HG03558 (cell line): Measurements from ENCODE around the gene SMOC2.

Experiments used
- ATAC-seq: cut with Tn5 transposase; IDR thresholded peaks from one replicate; pipeline ENCODE4 v1.9.1; 2021; ENCODE audit warnings: moderate number of reproducible peaks; ENCODE audit not compliant: unreplicated experiment; ENCODE audit errors: extremely low read depth

Gene SMOC2

DNA sequence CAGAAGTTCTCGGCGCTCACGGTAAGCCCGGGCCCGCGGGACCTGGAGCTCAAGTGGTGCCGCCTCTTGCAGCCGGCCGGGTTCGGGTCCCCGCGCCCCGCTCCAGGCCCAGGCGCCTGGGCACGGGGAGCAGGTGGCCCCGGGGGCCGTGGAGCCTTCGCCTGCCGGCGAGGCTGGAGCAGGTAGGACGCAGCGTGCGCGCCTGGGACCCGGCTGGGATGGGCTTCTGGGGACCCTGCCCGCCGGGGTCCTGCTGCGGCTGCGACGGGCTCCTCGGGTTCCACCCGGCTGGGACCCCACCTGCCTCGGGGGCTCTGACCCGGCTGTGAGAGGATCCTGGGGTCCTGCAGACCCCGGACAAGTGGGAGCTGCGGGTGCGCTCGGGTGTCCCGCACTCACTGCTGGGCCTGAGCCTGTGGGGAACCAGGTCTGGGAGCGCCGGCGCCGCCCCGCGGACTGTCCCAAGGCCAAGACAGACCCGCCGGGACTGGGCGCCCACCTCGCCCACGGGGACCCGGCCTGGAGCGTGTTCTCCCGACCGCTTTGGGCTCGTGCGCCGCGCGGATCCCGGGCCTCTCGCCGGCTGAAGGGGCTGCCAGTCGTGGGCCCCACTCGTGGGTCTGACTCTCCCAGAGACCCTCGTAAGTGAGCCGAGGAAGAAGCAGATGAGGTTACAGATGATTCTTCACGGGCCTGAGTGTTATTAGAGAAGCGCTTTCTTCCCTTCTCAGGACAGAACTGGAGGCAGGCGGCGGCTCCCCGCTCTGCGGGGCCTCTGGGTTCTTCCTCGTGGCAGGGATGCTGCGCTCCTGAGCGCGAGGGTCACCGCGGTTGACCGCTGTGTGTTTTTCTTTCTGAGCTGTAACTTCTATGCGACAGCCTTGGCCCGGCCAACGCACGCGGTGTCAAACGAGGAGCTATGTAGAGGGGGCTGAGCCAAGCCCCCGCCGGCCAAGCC is 729 bp downstream of the SMOC2 start:
- ATAC-seq: no peak

DNA sequence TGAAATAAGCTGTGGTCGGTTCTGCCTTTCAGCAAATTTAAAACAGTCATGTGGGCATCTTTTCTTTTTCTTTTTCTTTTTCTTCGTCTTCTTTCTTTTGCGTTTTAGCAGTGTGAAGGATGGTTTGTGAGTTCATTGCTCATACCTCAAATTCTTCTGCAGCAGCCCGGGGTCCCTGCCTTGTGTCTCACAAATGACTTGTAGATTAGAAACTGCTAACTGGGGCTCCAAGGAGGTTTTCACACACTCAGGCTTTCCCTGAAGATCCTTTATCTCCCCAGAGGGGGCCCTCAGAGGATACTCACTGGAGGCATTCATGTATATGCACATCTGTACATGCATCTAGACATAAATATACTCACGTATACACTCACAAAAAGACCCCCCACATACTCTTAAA is 1.7 kb downstream of the SMOC2 start:
- ATAC-seq: no peak

DNA sequence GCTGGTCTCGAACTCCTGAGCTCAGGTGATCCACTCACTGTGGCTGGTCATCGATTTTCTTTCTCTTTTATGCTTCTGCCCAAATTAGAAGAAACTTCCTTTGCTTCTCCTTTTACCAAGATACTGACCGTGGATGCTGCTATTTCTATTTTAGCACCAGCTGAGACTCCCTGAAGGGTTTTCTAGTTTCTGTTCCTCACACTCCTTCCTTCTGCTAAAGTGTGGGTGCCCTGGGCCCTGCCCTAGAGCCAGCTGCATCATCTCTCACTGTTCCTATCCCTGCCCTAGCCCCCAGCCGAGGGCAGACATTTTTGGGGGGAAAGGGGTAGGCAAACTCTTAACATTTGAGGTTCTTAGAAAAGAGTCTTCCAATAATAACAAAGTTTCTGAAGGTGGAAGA is 6.3 kb downstream of the SMOC2 start:
- no peak for ATAC-seq

DNA sequence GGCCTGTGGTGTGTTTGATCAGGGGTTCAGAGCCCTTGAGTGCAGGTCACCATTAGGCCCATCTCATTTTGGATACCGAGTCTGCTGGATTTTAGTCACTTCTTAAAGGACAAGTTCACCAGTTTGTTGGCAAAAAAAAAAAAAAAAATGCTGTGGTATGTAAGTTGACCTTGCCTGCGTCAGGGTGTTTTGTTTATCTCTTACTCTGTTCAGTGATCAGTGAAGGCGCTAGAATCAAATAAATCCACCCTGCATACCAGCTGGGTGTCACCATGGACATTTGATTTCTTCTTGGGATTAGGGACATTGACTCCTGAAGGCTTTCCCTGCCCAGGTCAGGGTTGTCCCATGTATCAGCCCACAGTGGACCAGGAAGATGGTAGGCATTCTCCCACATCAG is 6.7 kb downstream of the SMOC2 start:
- no peak for ATAC-seq

DNA sequence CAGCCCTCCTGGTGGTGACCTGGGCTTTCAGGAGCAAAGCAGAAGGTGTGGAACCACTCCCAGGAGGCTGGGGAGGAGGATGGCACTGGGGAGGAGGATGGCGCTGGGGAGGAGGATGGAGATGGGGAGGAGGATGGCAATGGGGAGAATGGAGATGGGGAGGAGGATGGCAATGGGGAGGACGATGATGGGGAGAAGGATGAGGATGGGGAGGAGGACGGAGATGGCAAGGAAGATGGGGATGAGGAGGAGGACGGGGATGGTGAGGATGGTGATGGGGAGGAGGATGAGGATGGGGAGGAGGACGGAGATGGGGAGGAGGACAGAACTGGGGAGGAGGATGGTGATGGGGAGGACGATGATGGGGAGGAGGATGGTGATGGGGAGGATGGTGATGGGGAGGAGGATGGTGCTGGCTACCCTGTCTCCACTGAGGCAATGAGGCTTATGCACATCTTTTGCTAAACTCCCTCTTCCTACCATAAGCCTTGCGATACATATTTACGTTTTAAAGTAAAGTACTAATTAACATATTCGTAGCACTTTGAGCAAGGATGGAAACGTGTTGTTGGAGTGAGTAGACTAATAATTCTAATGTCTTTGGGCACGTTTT is 7.4 kb downstream of the SMOC2 start:
- ATAC-seq: no peak

DNA sequence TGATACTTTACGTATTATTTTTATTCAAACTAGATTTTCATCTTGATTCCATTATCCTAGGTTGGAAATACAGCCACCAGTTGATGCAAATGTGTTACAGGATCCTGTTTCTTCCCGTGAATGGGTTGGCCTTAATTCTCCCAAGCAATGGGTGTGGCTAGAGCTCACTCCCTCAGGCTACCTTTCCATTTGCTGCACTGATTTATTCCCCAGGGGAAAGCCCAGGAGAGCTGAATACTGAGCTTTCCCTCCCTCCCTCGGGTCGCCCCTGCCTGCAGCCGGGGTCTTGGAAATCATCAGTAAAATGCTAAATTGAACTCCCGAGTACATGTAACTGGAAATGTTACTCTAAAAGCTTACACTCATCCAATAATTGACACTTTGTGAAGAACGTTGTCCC is 9.9 kb downstream of the SMOC2 start:
- ATAC-seq: no peak

DNA sequence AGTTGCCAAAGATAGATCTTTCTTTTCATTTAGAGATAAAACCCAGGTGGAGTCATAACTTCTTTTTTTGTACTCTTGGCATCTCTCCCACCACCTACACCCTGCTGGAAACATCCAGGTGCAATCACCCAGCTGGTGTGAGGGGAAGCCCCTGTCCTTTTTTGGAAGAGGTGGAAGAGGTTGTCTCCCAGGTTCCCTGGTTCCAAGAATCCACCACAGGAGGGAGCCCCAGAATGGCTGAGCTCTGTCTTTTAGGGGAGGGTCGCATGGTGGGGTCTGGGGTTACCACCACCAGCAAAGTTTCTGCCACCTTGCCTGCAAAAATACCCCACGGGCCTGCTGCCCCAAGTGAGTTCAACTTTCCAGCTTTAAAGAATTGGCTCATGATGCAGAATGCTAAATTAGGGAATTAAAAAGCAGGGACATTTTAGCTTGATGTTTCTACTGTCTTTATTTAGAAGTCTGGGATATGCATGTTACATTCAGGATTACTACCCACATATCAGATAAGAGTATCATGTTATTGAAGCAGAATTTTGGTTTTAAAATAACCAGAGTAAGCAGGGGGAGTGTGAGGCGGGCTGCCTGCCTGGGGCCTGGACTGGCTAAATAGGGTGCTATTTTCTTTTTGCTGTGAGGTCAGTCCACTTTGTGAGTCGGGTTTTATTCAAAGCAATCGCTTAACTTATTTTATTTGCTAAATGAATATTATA is 11.0 kb downstream of the SMOC2 start:
- ATAC-seq: no peak

DNA sequence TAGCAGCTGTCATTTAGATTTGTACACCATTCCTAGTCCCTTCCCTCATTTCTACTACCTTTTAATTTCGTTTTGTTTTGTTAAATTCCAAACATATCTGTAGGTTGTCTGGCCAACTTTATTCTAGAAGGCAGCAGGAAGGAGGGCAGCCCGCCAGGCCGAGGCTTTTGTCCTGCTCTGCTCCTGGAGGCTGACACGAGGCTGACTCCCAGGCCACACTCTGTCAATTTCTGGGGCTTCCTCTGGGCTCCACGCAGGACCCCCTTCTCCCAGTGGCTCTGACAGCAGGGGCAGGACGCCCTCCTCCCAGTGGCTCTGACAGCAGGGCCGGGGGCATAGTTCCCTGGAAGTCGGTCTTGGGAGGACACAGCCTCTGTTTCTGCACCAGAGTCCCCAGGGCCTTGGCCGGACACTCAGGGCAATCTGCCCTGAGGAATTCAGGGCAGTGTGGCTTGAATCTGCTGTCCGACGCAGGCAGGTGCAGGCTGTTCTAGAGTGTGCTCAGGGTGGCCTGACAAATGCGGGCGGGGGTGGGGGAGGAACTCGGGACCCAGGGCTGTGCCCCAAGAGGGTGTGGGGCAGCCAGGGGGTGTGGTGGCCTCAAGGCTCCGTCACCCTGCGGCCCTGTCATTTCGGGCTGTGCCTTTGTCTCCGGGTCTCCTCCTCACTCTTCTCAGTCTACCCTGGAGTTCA is 11.8 kb downstream of the SMOC2 start:
- ATAC-seq: no peak

DNA sequence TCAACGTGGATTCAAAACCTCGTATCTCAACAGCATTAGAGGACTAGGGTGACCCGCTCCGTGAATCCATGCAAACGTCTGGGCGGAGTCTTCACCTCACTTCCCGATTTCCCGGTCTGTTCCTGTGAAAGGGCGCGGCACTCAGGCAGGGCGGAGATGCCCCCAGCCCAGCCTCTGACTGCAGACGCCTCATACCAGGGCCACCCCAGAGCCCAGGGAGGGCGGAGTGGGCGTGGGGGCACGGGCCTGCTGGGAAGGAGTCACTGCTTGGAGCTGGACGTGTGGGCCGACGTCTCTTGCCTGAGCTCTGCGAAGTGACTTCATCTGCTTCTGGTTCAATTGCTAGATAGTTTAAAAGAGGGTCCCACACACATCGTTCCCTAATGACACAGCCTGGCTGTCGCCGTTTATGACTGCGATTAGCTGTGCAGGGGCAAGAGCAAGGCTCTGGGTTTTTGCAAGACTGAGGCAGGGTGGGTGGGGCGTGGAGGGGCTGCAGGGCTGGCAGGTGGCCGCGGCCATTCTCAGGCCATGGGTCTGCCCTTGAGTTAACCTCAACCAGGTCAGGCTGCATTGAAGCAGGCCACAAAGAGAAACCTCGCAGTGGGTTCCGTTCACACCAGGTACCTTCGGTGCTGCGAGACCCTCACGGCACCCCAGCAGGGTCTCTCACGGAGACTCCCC is 15.0 kb downstream of the SMOC2 start:
- ATAC-seq: no peak

DNA sequence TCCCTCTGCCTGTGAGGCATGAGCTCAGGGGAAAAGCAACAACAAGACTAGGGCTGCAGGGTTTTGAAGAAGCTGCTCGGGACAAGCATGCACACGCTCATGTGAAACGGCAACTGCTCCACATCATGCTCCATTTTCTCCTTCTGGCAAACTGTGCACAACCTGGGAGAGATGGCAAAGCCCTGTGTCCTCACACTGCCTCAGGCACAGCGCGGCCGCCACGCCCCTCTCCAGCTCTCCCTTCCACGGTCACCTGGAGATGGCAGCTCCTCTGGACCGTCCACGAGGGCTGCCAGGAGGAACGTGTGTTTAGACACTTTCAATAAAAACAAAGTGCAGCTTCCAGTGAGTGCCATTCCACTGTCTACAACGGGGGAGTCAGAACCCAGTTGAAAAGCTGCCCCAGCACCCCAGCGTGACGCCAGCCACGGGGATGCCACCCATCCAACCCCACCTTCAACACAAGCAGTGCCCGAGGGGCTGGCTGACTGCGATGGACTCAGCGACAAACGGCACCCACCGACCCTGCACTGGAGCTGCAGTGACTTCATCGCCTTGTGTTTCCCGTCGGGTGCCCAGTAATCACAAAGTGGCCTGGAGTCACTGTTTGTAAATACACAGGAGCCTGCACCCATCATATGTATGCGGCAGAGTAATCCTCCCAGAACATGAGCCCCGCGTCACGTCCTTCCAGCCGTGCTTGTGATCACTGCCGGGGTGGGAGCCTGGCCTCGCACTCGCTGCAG is 16.1 kb downstream of the SMOC2 start:
- ATAC-seq: no peak

DNA sequence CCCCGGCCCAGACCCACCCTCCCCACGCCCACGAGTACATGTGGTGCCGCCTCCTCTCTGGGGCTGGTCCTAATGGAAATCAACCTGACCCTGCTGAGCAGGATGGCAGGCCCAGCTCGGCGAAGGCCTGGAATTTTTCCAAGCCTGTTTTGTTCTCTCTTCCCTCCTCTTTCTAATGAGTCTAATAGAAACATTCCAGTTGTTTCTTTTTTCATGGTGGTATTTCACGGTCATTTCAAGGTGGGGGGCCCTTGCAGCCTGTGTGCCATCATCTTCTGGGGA is 16.6 kb downstream of the SMOC2 start:
- ATAC-seq: no peak

DNA sequence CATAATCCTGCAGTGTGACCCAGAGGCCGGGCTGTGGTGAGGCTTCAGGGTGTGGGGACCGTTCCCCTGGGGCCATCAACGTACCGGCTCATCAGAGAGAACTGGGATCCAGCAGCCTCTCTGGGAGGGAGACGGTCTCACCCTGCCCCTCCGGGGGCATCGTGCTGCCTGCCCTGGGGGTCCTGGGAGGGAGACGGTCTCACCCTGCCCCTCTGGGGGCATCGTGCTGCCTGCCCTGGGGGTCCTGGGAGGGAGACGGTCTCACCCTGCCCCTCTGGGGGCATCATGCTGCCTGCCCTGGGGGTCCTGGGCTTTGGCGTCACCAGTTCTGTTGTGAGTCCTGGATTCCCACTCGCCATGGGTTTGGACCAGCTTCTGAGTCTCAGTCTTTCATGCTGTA is 17.1 kb downstream of the SMOC2 start:
- ATAC-seq: no peak

DNA sequence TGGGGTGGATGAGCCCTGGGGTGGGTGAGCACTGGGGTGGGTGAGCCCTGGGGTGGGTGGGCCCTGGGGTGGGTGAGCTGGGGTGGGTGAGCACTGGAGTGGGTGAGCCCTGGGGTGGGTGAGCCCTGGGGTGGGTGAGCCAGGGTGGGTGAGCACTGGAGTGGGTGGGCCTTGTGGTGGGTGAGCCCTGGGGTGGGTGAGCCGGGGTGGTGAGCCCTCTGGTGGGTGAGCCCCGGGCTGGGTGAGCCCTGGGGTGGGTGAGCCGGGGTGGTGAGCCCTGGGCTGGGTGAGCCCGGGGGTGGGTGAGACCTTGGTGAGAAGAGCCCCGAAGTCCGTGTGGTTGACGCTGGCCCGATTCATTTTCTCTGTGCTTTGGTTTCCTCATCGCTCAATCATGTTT is 18.6 kb downstream of the SMOC2 start:
- ATAC-seq: no peak

DNA sequence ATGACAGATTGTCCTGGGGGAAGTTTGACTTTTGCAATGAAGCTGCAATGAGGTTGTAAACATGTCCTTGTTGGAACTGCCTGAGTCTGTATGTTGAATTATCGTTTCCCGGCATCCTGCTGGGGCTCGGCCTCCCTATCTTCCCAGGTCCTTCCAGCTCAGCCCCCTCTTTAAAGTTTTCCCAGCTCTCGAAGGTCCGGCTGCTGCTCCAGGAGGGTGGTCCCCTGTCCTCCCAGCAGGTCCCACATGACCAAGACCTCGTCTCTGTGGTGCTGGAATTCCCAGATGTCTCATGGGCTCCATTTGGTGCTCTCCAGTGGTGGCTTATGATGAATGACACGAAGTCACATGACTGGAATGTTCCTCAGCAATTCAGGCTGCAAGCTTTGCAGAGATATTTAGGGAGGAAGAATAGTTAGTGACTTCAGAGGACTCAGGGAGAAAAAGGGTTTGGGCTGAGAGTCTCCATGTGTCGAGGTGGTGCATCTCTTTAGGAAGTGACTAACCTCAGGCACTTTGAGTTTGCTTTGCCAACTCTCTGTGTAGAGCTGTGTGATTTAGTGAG is 21.4 kb downstream of the SMOC2 start:
- no peak for ATAC-seq

DNA sequence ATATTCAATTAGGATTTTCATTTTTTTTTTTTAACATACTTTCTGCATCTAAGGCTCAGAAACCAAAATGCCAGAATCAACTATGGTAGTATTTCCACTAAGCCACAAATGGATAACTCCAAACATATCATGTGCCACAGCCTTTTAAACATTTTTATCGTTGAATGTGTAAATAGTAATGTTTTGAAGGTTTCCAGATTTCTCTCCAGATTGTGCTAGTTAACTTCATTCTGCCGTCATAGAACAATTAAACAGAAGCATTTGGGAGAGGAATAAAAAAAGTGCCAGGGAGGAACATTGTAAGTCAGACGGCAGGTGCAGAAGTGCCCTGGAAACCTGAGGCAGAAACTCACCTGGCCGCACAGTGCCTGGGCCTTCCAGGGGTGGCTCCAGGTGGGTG is 23.6 kb downstream of the SMOC2 start:
- ATAC-seq: no peak

DNA sequence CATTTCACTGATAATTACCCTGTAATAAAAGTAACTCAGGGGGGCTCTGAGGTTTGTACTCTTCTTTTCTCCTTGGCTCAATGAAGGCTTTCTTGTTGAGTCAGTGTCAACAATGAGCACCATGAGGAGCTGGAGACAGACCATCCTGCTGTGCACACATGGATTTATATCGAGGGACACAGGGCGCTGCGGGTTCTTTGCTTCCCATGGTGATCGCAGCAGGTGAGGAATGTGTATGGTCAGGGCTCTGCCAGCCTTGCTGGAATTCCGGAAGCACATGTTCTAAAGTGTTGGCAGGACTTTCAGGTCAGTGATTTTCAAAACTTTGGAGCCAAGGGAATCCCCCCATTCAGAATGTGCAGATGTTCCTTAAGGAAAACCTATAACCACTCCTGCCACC is 27.1 kb downstream of the SMOC2 start:
- ATAC-seq: no peak

DNA sequence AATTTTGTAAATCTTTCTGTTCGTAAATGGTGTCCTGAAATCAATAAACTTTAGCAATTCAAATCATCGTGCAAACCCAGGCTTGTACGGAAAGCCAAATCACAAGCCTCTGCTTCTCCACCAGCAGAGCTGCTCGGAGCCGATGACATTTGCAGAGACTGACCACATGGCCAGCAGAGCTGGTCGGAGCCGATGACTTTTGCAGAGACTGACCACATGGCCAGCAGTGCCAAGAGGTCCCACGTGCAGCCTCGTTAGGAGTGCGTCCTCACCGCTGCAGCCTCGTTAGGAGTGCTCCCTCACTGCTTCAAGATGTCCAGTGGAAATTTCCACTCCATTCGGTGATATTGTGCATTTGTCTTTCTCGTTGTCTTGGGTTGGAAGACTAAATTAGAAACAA is 28.5 kb downstream of the SMOC2 start:
- no peak for ATAC-seq

DNA sequence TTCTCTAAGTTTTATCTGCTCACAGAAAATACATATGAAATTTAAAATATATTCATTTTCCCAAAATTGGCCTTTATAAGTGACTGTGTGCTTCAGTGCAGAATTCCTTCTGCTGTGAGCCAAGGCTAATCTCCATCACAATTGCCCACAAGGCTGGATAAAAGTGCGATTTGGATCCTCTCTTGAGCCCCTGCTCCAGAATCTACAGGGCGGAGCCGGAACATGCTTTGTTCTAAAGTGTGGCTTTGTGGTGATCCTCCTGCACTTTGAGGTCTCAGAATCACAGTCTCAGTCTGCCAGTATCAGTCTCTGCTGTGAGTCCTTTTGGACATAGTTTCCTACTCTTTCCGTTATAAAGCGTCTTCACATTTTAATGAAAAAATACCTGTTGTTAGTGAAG is 28.9 kb downstream of the SMOC2 start:
- no peak for ATAC-seq

DNA sequence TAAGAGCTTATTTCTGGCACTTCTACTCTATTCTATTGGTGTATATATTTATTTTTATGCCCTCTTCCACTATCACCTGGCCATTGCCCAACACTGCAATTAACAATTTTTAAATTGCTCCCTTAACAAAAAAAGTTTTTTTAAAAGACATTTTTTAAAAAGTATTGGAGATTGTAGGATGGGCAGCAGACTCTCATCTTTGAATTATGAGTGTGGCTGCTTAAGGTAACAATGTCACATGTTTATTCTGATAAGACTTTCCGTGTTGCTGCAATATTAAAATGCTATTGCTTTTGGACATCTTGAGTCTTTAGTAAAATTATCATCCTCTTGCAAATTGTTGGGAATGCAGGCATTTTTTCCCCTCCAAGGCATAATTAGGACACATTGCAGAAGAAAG is 31.4 kb downstream of the SMOC2 start:
- no peak for ATAC-seq
